HFFc6 (cell line): ENCODE results near the gene ACKR4. TPM values are rescaled to one million over a fixed set of nuclear protein-coding genes. Genes with fewer than 3 reads are reported as not detected.
A peak's percentile ranks its signal among the peaks of the same experiment; 100 is the strongest.
"Not testable (repeated sequence)": the region's sequence is repeated elsewhere in the genome, so short reads cannot be mapped to it uniquely, and the experiment has no call there.

ENCODE experiments used
- DNase-seq: peaks from one replicate; pipeline ENCODE4 v3.0.0-alpha.2; 2018
- H3K27ac Mint-ChIP-seq: 2 replicates; pipeline ENCODE4 v1.8.0; 2020; ENCODE audit warnings: mild to moderate bottlenecking, mixed read lengths
- H3K27me3 Mint-ChIP-seq: 2 replicates; pipeline ENCODE4 v1.8.0; 2021; ENCODE audit warnings: mild to moderate bottlenecking, moderate library complexity, mixed read lengths; ENCODE audit not compliant: insufficient read depth
- H3K36me3 Mint-ChIP-seq: 2 replicates; pipeline ENCODE4 v1.8.0; 2021; ENCODE audit warnings: low read depth, mixed read lengths
- H3K4me1 Mint-ChIP-seq: 2 replicates; pipeline ENCODE4 v1.8.0; 2020; ENCODE audit warnings: low read depth, mixed read lengths
- H3K4me3 Mint-ChIP-seq: 2 replicates; pipeline ENCODE4 v1.8.0; 2020; ENCODE audit warnings: mild to moderate bottlenecking, moderate library complexity, mixed read lengths
- H3K9me3 Mint-ChIP-seq: 2 replicates; pipeline ENCODE4 v1.8.0; 2020; ENCODE audit warnings: mild to moderate bottlenecking, mixed read lengths
- CTCF ChIP-seq: fragments of 200-600 bp; sonication (generic); IDR thresholded peaks from 2 replicates; pipeline ENCODE4 v1.5.0; 2021; ENCODE audit warnings: antibody characterized with exemption, mild to moderate bottlenecking
- total RNA-seq, 6 experiments: library from RNA; stranded (reverse); fragmentation: NEBNext Ultra II Directional; extraction: Animal tissue kit (Norgen Biotek cat#: 25700); gene quantifications; 2 replicates in 1 of 6; 3 replicates in 5 of 6; pipeline ENCODE4 v1.2.3, GENCODE V29; 2021

ACKR4 gene
- total RNA-seq, 6 experiments from 2014 or later = 0.78 to 8.4 (median 7.1) TPM

- Mint-ChIP-seq H3K36me3 (peaks cover 51% of the 10 kb centered on the region), H3K27me3 (peaks cover 3% of the 10 kb centered on the region), H3K4me3 (peak overlapping the region; percentile 68), H3K9me3 (peaks cover 15% of the 10 kb centered on the region), H3K27ac (peak overlapping the region; percentile 91), H3K4me1 (peaks cover 48% of the 10 kb centered on the region)
- no peak for TF ChIP-seq CTCF
- peak; percentile 41 for DNase-seq
These were observed 9.0 kb downstream of the ACKR4 start for GRCh38 chr3:132606085-132606484.

GRCh38 chr3:132606620-132607019, 9.6 kb downstream of the ACKR4 start:
- Mint-ChIP-seq H3K9me3 (peaks cover 18% of the 10 kb centered on the region), H3K27ac (peak overlapping the region; percentile 91), H3K36me3 (peaks cover 51% of the 10 kb centered on the region), H3K4me1 (peaks cover 48% of the 10 kb centered on the region), H3K4me3 (peak overlapping the region; percentile 68)
- H3K27me3 Mint-ChIP-seq, DNase-seq: not testable (repeated sequence)

- Mint-ChIP-seq H3K4me1 (peaks cover 14% of the 10 kb centered on the region), H3K9me3 (peaks cover 15% of the 10 kb centered on the region), H3K36me3 (peaks cover 41% of the 10 kb centered on the region)
- H3K27me3 Mint-ChIP-seq, H3K27ac Mint-ChIP-seq, DNase-seq, H3K4me3 Mint-ChIP-seq: not testable (repeated sequence)
These were observed 18.2 kb downstream of the ACKR4 start for GRCh38 chr3:132615301-132615700.

GRCh38 chr3:132615881-132616280, 18.8 kb downstream of the ACKR4 start:
- peaks cover 42% of the 10 kb centered on the region for H3K36me3 Mint-ChIP-seq
- no peak overlapping the region for H3K4me3 Mint-ChIP-seq
- peaks cover 20% of the 10 kb centered on the region for H3K4me1 Mint-ChIP-seq
- H3K9me3 Mint-ChIP-seq = peaks cover 20% of the 10 kb centered on the region
- no peaks in the 10 kb centered on the region; the same call in 1 of the 2 replicates for H3K27me3 Mint-ChIP-seq
- peak; percentile 34 for DNase-seq
- no peak for TF ChIP-seq CTCF
- H3K27ac Mint-ChIP-seq = no peak overlapping the region

GRCh38 chr3:132616780-132617179, 19.7 kb downstream of the ACKR4 start:
- Mint-ChIP-seq H3K4me3 (no peak overlapping the region), H3K9me3 (peaks cover 21% of the 10 kb centered on the region), H3K27me3 (no peaks in the 10 kb centered on the region), H3K27ac (no peak overlapping the region), H3K4me1 (peaks cover 28% of the 10 kb centered on the region), H3K36me3 (peaks cover 49% of the 10 kb centered on the region)
- no peak for DNase-seq
- TF ChIP-seq CTCF = no peak

- peak overlapping the region; percentile 45; the same call in 1 of the 2 replicates for H3K27ac Mint-ChIP-seq
- H3K9me3 Mint-ChIP-seq = peaks cover 9% of the 10 kb centered on the region
- no peak overlapping the region for H3K4me3 Mint-ChIP-seq
- H3K27me3 Mint-ChIP-seq = no peaks in the 10 kb centered on the region
- DNase-seq = no peak
- peaks cover 46% of the 10 kb centered on the region for H3K36me3 Mint-ChIP-seq
- H3K4me1 Mint-ChIP-seq = peaks cover 59% of the 10 kb centered on the region
- TF ChIP-seq CTCF = no peak
These were observed 25.1 kb downstream of the ACKR4 start for GRCh38 chr3:132622148-132622547.

GRCh38 chr3:132622761-132623160, 25.7 kb downstream of the ACKR4 start:
- Mint-ChIP-seq H3K9me3 (peaks cover 9% of the 10 kb centered on the region), H3K27me3 (no peaks in the 10 kb centered on the region), H3K4me1 (peaks cover 59% of the 10 kb centered on the region), H3K4me3 (no peak overlapping the region), H3K36me3 (peaks cover 43% of the 10 kb centered on the region), H3K27ac (no peak overlapping the region)
- TF ChIP-seq CTCF = no peak
- no peak for DNase-seq
